GM20000 (cell line): ENCODE data around the gene GABRP.
A peak's percentile ranks its signal among the peaks of the same experiment; 100 is the strongest.

Source experiments
- DNase-seq: peaks from one replicate; pipeline ENCODE4 v3.0.0; 2012; ENCODE audit warnings: low spot score
- CTCF ChIP-seq: IDR thresholded peaks from 2 replicates; pipeline ENCODE4 v1.5.1; 2012; ENCODE audit warnings: mild to moderate bottlenecking, control low read depth; ENCODE audit errors: extremely low read depth, missing control alignments

Gene GABRP

GRCh38 chr5:170861917-170862766, 78.6 kb downstream of the GABRP start, which contains the start of gene RANBP17:
Gene RANBP17, plus strand, starts transcription at chr5:170862018.
- DNase-seq: peak; percentile 80
- no peak for TF ChIP-seq CTCF

- no peak for TF ChIP-seq CTCF
- no peak for DNase-seq
Measured at GRCh38 chr5:170863646-170864045, 80.1 kb downstream of the GABRP start.
